Neural progenitor cell (in vitro differentiated cells): ENCODE results near the gene DSE. TPM values are rescaled to one million over a fixed set of nuclear protein-coding genes. Genes with fewer than 3 reads are reported as not detected.

Source experiments
- DNase-seq: peaks from one replicate; pipeline ENCODE4 v3.0.0-alpha.2; 2016; ENCODE audit warnings: low spot score
- H2AFZ ChIP-seq: fragments of 200-600 bp; sonication (generic); replicated peaks from 2 replicates; pipeline ENCODE4 v1.6.1; 2016; ENCODE audit warnings: antibody characterized with exemption
- H3F3A ChIP-seq: fragments of 200-600 bp; sonication (generic); 2 replicates; pipeline ENCODE4 v1.6.1; 2016; ENCODE audit warnings: antibody characterized with exemption, low read depth
- H3K27ac ChIP-seq: fragments of 200-600 bp; sonication (generic); 2 replicates; pipeline ENCODE4 v1.5.1; 2016; ENCODE audit warnings: mild to moderate bottlenecking
- H3K27me3 ChIP-seq: fragments of 200-600 bp; sonication (generic); 2 replicates; pipeline ENCODE4 v1.6.1; 2016; ENCODE audit warnings: mild to moderate bottlenecking, moderate library complexity
- H3K36me3 ChIP-seq: fragments of 200-600 bp; sonication (generic); 2 replicates; pipeline ENCODE4 v1.5.1; 2016
- H3K4me1 ChIP-seq: fragments of 200-600 bp; sonication (generic); 2 replicates; pipeline ENCODE4 v1.6.1; 2016; ENCODE audit warnings: mixed run types
- H3K4me2 ChIP-seq: fragments of 200-600 bp; sonication (generic); 2 replicates; pipeline ENCODE4 v1.6.1; 2016
- H3K4me3 ChIP-seq: fragments of 200-600 bp; sonication (generic); 2 replicates; pipeline ENCODE4 v1.5.1; 2016
- H3K79me2 ChIP-seq: fragments of 200-600 bp; sonication (generic); 2 replicates; pipeline ENCODE4 v1.6.1; 2016; ENCODE audit warnings: low read depth
- H3K9ac ChIP-seq: fragments of 200-600 bp; sonication (generic); 2 replicates; pipeline ENCODE4 v1.6.1; 2016
- H3K9me3 ChIP-seq: fragments of 200-600 bp; sonication (generic); 2 replicates; pipeline ENCODE4 v1.5.1; 2016; ENCODE audit warnings: low read depth
- H4K20me1 ChIP-seq: fragments of 200-600 bp; sonication (generic); 2 replicates; pipeline ENCODE4 v1.6.1; 2016; ENCODE audit warnings: low read depth
- H3K27ac Mint-ChIP-seq: 3 replicates; pipeline ENCODE4 v1.8.0; 2021; ENCODE audit warnings: mixed read lengths
- H3K27me3 Mint-ChIP-seq: 2 replicates; pipeline ENCODE4 v1.8.0; 2022; ENCODE audit warnings: low read depth, mild to moderate bottlenecking, inconsistent platforms, moderate library complexity, mixed read lengths; ENCODE audit not compliant: insufficient read depth
- H3K36me3 Mint-ChIP-seq: 3 replicates; pipeline ENCODE4 v1.8.0; 2021; ENCODE audit warnings: mixed read lengths
- H3K4me1 Mint-ChIP-seq: 3 replicates; pipeline ENCODE4 v1.8.0; 2021; ENCODE audit warnings: mixed read lengths
- H3K4me3 Mint-ChIP-seq: 3 replicates; pipeline ENCODE4 v1.8.0; 2021; ENCODE audit warnings: mild to moderate bottlenecking, moderate library complexity, mixed read lengths
- H3K9me3 Mint-ChIP-seq: 3 replicates; pipeline ENCODE4 v1.8.0; 2020; ENCODE audit warnings: mixed read lengths
- CTCF ChIP-seq: fragments of 200-600 bp; sonication (generic); IDR thresholded peaks from 2 replicates; pipeline ENCODE4 v1.5.1; 2017; ENCODE audit warnings: antibody characterized with exemption, mild to moderate bottlenecking
- EZH2 ChIP-seq: fragments of 200-600 bp; sonication (generic); IDR thresholded peaks from 2 replicates; pipeline ENCODE4 v1.6.1; 2017; ENCODE audit warnings: antibody characterized with exemption, mild to moderate bottlenecking, moderate library complexity
- EZH2phosphoT487 ChIP-seq: fragments of 200-600 bp; sonication (generic); IDR thresholded peaks from 2 replicates; pipeline ENCODE4 v1.6.1; 2017; ENCODE audit warnings: antibody characterized with exemption
- total RNA-seq: library from RNA; depleted of rRNA; stranded (reverse); fragments of >200 nt; gene quantifications from 2 replicates; pipeline ENCODE4 v1.2.3, GENCODE V29; 2015; ENCODE audit warnings: low replicate concordance

Gene DSE
- total RNA-seq, 1 donor from 2014 or later: 43.7 TPM

DNA sequence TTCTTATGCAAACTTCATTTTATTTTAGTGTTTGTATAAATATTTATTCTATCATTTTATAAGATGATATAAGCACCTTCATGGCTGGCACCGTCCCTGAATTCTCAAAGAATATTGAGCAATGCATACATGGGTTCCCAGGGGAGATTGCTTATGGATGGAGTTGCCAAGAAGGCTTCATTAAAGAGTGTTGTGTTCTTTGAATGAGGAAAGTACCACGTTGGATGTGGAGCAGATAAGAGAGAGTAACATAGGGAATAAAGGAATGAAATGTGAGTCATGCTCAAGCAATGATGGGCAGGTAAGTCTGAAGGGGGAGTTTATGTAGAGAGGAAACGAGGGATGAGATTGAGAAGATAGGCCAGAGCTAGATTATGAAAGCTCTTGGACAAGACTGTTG is 10.3 kb downstream of the DSE start:
- Histone ChIP-seq H3K79me2 (peaks cover 14% of the 10 kb centered on the region), H3K27me3 (no peaks in the 10 kb centered on the region), H3K4me1 (peaks cover 5% of the 10 kb centered on the region), H3K9ac (no peak overlapping the region), H3K4me2 (no peak overlapping the region), H3K36me3 (no peaks in the 10 kb centered on the region), H4K20me1 (no peaks in the 10 kb centered on the region), H3F3A (no peaks in the 10 kb centered on the region), H3K27ac (no peak overlapping the region), H3K4me3 (no peak overlapping the region), H2AFZ (no peak overlapping the region), H3K9me3 (no peaks in the 10 kb centered on the region)
- Mint-ChIP-seq H3K36me3 (peaks cover 14% of the 10 kb centered on the region), H3K27ac (no peak overlapping the region), H3K9me3 (no peaks in the 10 kb centered on the region), H3K4me1 (peaks cover 4% of the 10 kb centered on the region), H3K27me3 (no peaks in the 10 kb centered on the region), H3K4me3 (no peak overlapping the region)
- TF ChIP-seq EZH2: no peak
- no peak for TF ChIP-seq CTCF
- TF ChIP-seq EZH2phosphoT487: no peak
- no peak for DNase-seq

- H4K20me1 ChIP-seq: no peaks in the 10 kb centered on the region
- H3K27me3 ChIP-seq: no peaks in the 10 kb centered on the region
- H3K4me3 ChIP-seq: no peak overlapping the region
- no peaks in the 10 kb centered on the region for H3F3A ChIP-seq
- H3K79me2 ChIP-seq: peaks cover 3% of the 10 kb centered on the region
- Mint-ChIP-seq H3K4me1 (peaks cover 5% of the 10 kb centered on the region), H3K27ac (no peak overlapping the region), H3K27me3 (no peaks in the 10 kb centered on the region), H3K9me3 (no peaks in the 10 kb centered on the region), H3K4me3 (no peak overlapping the region), H3K36me3 (peaks cover 14% of the 10 kb centered on the region)
- no peak overlapping the region for H3K4me2 ChIP-seq
- H2AFZ ChIP-seq: no peak overlapping the region
- no peak overlapping the region for H3K9ac ChIP-seq
- DNase-seq: no peak
- H3K4me1 ChIP-seq: no peaks in the 10 kb centered on the region
- TF ChIP-seq EZH2phosphoT487 (no peak), CTCF (no peak), EZH2 (no peak)
- no peaks in the 10 kb centered on the region for H3K9me3 ChIP-seq
- no peak overlapping the region for H3K27ac ChIP-seq
- H3K36me3 ChIP-seq: no peaks in the 10 kb centered on the region
Observed at GRCh38 chr6:116382587-116382986, 11.8 kb downstream of the DSE start.

DNA sequence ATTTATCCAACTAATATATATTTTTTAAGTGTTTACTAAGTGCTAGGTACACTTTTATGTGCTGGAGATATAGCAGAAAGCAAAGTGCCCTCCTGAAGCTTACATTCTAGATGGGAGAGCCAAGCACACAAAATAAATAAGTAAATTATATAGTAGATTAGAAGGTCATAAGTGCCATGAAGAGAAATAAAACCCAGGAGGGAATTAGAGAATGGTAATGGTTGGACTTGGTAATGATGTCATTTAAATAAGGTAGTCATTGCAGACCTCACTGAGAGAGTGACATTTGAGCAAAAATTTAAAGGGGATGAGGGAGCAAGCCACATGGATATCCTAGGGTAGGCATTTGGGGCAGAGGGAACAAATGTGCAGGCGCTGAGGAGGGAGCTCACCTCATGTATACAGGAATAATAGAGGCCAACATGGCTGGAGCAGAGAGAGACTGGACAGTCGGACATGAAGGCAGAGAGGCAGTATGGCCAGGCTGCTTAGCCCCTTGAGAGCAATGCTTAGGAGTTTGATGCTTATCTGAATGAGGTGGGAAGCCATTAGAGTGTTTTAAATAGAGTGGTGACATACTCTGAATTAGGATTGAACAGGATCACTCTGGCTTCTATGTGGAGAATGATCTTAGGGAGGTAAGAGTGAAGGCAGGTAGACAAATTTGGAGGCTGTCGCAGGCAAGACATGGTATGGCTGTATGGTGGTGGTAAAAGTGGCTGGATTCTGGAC is 14.1 kb downstream of the DSE start:
- Histone ChIP-seq H3K4me1 (no peaks in the 10 kb centered on the region), H3K9me3 (no peaks in the 10 kb centered on the region), H3K27ac (no peak overlapping the region), H3K36me3 (no peaks in the 10 kb centered on the region), H3K9ac (no peak overlapping the region), H3K27me3 (no peaks in the 10 kb centered on the region), H3K4me3 (no peak overlapping the region), H2AFZ (no peak overlapping the region), H3K79me2 (peaks cover 3% of the 10 kb centered on the region), H4K20me1 (no peaks in the 10 kb centered on the region), H3F3A (no peaks in the 10 kb centered on the region), H3K4me2 (no peak overlapping the region)
- no peaks in the 10 kb centered on the region for H3K9me3 Mint-ChIP-seq
- peaks cover 5% of the 10 kb centered on the region for H3K4me1 Mint-ChIP-seq
- no peak overlapping the region for H3K27ac Mint-ChIP-seq
- no peak for TF ChIP-seq EZH2phosphoT487
- TF ChIP-seq EZH2: no peak
- no peaks in the 10 kb centered on the region for H3K27me3 Mint-ChIP-seq
- H3K36me3 Mint-ChIP-seq: peaks cover 13% of the 10 kb centered on the region
- DNase-seq: no peak
- H3K4me3 Mint-ChIP-seq: no peak overlapping the region

- H3K9me3 Mint-ChIP-seq: no peaks in the 10 kb centered on the region
- Histone ChIP-seq H3K27ac (no peak overlapping the region), H3K4me1 (no peaks in the 10 kb centered on the region), H3F3A (no peaks in the 10 kb centered on the region), H3K9me3 (no peaks in the 10 kb centered on the region), H3K36me3 (no peaks in the 10 kb centered on the region), H3K4me2 (no peak overlapping the region), H3K27me3 (no peaks in the 10 kb centered on the region), H3K9ac (no peak overlapping the region), H3K79me2 (peaks cover 3% of the 10 kb centered on the region), H3K4me3 (no peak overlapping the region), H4K20me1 (no peaks in the 10 kb centered on the region), H2AFZ (no peak overlapping the region)
- no peak overlapping the region for H3K27ac Mint-ChIP-seq
- TF ChIP-seq EZH2: no peak
- TF ChIP-seq EZH2phosphoT487: no peak
- TF ChIP-seq CTCF: no peak
- H3K27me3 Mint-ChIP-seq: no peaks in the 10 kb centered on the region
- no peak overlapping the region for H3K4me3 Mint-ChIP-seq
- H3K4me1 Mint-ChIP-seq: peaks cover 5% of the 10 kb centered on the region
- H3K36me3 Mint-ChIP-seq: peaks cover 9% of the 10 kb centered on the region
- DNase-seq: no peak
Observed at GRCh38 chr6:116385459-116385802, 14.7 kb downstream of the DSE start.
